ENCODE measurements around the gene IRGM.
"Not testable (repeated sequence)": the region's sequence is repeated elsewhere in the genome, so short reads cannot be mapped to it uniquely, and the experiment has no call there.

IRGM gene

GRCh38 chr5:150816946-150817345 lies 29.4 kb upstream of the IRGM start:
- H3K27me3 ChIP-seq (replicated peaks; ENCODE audit: control insufficient read depth, insufficient read depth, low read length), result no peaks in the 10 kb centered on the region
- DNase-seq (ENCODE audit: extremely low read depth, insufficient read length), result no peak

GRCh38 chr5:150829744-150830143 lies 16.6 kb upstream of the IRGM start:
- no peak for DNase-seq (ENCODE audit: extremely low read depth, insufficient read length)
- H3K27me3 ChIP-seq (replicated peaks; ENCODE audit: control insufficient read depth, insufficient read depth, low read length), result no peaks in the 10 kb centered on the region
- no peak for TF ChIP-seq CTCF (IDR thresholded peaks at IDR 0.05; ENCODE audit: insufficient read depth, low read length, poor library complexity, severe bottlenecking)
- no peak overlapping the region for H3K4me3 ChIP-seq (replicated peaks; ENCODE audit: low read depth, low read length)
- no peaks in the 10 kb centered on the region for H3K36me3 ChIP-seq (ENCODE audit: control insufficient read depth, insufficient read depth, low read length)

More at GRCh38 chr5:150816946-150817345, 29.4 kb upstream of the IRGM start:
- Histone ChIP-seq H3K4me3 (replicated peaks; ENCODE audit: low read depth, low read length) (no peak overlapping the region), H3K36me3 (ENCODE audit: control insufficient read depth, insufficient read depth, low read length) (no peaks in the 10 kb centered on the region)
- no peak for TF ChIP-seq CTCF (IDR thresholded peaks at IDR 0.05; ENCODE audit: insufficient read depth, low read length, poor library complexity, severe bottlenecking)

- not testable (repeated sequence) for H3K4me3 ChIP-seq (replicated peaks; ENCODE audit: low read depth, low read length); H3K27me3 ChIP-seq (replicated peaks; ENCODE audit: control insufficient read depth, insufficient read depth, low read length); DNase-seq (ENCODE audit: extremely low read depth, insufficient read length); H3K36me3 ChIP-seq (ENCODE audit: control insufficient read depth, insufficient read depth, low read length)
These were observed 14.5 kb upstream of the IRGM start for GRCh38 chr5:150831821-150832220.

GRCh38 chr5:150836064-150836463 lies 10.3 kb upstream of the IRGM start:
- DNase-seq (ENCODE audit: extremely low read depth, insufficient read length), result no peak
- no peak for TF ChIP-seq CTCF (IDR thresholded peaks at IDR 0.05; ENCODE audit: insufficient read depth, low read length, poor library complexity, severe bottlenecking)
- H3K4me3 ChIP-seq (replicated peaks; ENCODE audit: low read depth, low read length), result no peak overlapping the region
- H3K27me3 ChIP-seq (replicated peaks; ENCODE audit: control insufficient read depth, insufficient read depth, low read length), result no peaks in the 10 kb centered on the region
- no peaks in the 10 kb centered on the region for H3K36me3 ChIP-seq (ENCODE audit: control insufficient read depth, insufficient read depth, low read length)

- no peaks in the 10 kb centered on the region for H3K36me3 ChIP-seq (ENCODE audit: control insufficient read depth, insufficient read depth, low read length)
- no peaks in the 10 kb centered on the region for H3K27me3 ChIP-seq (replicated peaks; ENCODE audit: control insufficient read depth, insufficient read depth, low read length)
- DNase-seq (ENCODE audit: extremely low read depth, insufficient read length), result no peak
- no peak for TF ChIP-seq CTCF (IDR thresholded peaks at IDR 0.05; ENCODE audit: insufficient read depth, low read length, poor library complexity, severe bottlenecking)
- no peak overlapping the region for H3K4me3 ChIP-seq (replicated peaks; ENCODE audit: low read depth, low read length)
These were observed 9.6 kb upstream of the IRGM start for GRCh38 chr5:150836703-150837102.

GRCh38 chr5:150845185-150845859 lies 999 bp upstream of the IRGM start:
- H3K4me3 ChIP-seq (replicated peaks; ENCODE audit: low read depth, low read length); H3K36me3 ChIP-seq (ENCODE audit: control insufficient read depth, insufficient read depth, low read length); DNase-seq (ENCODE audit: extremely low read depth, insufficient read length); H3K27me3 ChIP-seq (replicated peaks; ENCODE audit: control insufficient read depth, insufficient read depth, low read length): not testable (repeated sequence)

Data from GM06990 (cell line).